ENCODE data around the gene KRT17.
A peak's percentile ranks its signal among the peaks of the same experiment; 100 is the strongest.
"Not testable (repeated sequence)": the region's sequence is repeated elsewhere in the genome, so short reads cannot be mapped to it uniquely, and the experiment has no call there.

KRT17 gene

DNA sequence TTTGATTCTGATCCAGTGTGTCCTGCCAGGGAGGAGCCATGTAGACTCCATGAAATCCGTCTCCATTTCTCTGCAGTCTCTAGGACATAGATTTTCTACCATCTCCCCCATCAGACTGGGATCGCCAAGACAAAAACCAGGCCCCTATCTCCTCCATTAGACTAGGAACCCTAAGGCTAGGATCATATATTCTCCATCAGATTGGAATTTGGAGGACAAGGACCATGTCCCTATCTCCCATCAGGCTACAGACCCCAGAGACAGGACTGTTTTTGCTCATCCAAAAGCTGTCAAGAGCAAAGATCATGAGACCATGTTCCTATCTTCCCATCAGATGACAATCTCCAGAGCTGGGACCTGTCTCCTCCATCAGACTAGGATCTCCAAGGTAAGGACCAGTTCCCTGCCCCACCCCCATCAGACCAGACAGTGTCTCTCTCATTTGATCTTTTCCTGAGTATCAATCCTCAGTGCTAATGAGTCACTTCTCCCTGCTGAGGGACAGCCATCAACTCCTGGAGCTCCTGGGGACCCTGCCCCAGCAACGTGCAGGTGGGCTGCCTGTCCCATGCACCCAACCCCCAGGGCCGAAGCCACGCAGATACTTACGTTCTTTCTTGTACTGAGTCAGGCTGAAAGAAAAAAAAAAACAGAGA is 4.3 kb downstream of the KRT17 start:
- not testable (repeated sequence) for DNase-seq (ENCODE audit: low spot score)

DNA sequence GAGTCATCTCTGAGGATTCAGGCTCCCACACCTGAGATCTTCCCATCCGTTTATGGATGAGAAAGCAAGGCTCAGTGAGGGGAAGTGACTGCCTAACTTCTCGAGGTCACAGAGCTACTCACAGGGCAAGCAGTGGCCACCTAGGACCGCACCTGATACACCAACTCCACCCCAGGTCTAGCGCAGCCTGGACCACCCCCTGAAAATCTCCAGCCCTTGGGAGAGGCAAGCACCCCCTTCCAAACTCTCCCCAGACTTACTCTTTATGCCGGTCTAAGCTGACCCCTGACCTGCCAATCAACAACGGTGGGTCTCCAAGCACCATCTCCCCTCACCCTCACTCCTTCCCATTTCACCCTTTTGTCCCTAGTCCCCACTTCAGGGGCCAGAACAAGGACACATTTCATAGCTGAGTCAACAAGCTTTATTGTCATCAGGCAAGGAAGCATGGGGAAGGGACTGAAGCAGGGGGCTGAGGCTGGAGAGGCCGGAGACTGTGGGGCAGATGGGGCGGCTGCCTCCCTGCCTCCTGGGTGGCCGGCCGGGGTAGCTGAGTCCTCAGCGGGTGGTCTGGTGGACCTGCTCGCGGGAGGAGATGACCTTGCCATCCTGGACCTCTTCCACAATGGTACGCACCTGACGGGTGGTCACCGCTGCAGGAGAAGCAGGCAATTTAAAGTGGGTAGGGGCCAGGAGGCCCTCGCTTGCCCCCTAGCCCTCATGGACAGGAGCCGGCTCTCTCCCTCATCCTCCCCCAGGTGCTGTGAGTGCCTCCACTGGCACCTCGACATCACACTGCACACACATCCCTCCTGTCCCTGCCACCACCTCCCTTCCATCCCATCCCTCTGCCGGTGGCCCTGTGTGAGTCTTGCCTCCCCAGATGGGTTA is 5.1 kb downstream of the KRT17 start:
- DNase-seq (ENCODE audit: low spot score) = peak; percentile 56

DNA sequence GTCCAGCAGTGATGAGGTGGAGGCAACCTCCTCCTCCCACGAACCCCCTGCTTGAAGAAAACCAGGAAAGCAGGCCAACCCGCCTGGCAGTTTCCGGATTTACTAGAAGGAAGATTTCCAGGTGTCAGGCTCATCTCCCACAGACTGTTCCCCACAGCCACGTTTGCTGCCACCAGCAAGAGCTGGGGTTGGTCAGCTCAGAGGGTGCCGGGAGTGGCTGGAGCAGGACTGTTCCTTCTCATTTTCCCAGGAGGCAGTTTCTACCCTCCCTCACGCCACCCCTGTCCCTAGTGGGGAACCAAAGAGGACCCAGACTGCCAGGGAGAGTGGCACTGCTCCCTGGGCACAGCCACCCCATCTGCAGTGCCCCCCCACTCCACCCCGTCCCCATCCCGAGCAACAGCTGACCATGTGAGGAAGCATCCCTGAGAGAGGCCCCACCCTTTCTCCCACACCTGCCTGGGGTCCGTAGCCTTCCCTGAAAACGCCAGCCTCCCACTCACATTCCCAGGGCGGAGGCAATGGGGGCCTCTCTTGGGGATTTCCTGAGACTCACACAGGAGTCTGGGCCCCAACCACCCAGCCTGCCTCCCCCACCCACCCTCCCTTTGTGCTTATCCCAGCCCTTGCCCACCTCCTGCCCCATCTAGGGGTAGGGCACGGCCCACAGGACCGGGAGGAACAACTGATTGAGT is 5.9 kb downstream of the KRT17 start:
- no peak for DNase-seq (ENCODE audit: low spot score)

DNA sequence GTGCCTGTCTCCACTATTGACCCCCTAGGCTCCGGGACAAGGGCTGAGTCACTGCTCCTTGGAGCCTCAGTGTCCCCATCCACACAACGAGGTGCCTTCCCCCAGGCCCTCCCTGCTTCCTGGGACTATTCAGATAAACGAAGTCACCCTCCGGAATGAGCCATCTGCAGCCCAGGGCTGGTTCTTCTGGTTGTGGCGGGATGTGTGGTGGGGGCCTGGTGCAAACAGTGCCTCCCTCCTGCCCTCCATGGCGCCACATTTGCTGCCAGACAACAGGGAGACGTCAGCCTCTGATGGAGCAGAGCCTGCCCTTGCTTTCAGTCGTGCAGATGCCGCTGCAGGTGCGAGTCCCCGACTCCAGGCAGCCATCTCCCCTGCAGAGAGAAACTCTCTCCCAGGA is 6.7 kb downstream of the KRT17 start:
- DNase-seq (ENCODE audit: low spot score) = no peak

DNA sequence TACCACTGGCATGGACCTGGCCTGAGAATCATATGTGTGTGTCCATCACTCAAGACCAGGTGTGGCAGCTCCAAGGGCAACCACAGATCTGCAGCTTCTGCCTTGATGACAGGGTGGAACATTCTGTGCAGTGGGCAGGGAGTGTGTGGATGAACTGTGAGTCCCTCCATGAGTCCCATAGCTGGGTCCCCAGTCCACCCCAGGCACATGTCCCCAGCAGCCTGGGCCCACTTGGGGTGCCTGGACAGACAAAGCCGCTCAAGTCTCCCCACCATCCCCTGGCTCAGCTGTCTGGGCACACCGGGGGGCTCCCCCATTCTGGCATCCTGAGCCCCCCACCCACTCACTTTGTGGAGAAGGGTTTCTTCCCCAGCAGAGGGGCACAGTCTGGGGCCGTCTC is 7.2 kb downstream of the KRT17 start:
- DNase-seq (ENCODE audit: low spot score) = no peak

GRCh38 chr17:41616486-41616885 is 7.9 kb downstream of the KRT17 start:
- not testable (repeated sequence) for DNase-seq (ENCODE audit: low spot score)

- DNase-seq (ENCODE audit: low spot score) = peak; percentile 79
These were observed 8.9 kb downstream of the KRT17 start for GRCh38 chr17:41615454-41615853.

DNA sequence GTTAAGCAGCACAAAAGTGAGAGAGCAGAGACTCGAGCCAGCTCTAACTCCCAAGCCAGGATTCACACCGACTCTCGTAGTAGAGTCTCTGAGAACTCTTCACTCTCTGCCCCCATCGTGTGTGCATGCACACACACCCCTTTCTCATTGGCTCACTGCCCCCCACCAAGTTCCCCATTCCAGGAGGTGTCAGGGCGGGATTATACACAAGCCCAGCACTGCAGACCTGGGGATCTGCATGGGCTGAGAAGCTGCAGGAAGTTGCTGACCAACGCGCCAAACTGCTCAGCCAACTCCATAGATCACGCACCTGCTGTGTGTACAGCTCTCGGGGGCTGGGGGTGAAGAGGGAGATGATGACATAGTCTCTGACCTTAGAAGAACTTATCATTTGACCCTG is 9.6 kb downstream of the KRT17 start:
- not testable (repeated sequence) for DNase-seq (ENCODE audit: low spot score)

DNA sequence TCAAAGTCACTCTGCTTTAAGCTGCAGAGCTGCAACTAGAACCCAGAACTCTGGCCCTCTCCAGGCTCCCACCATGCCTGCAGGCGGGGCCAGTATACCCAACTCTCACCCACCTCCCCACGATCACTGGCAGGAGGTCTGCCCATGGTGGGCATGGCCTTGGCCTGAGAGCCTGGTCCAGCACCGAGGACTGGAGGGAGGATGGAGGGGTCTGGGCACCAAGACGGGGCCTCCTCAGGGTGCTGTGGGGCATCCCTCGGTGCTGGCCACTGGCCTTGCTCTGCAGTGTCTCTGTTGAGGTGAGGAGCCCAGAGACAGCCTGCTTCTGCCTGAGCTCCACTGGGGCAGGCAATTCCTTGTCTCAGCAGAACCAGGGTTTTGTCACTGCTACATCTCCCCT is 10.3 kb downstream of the KRT17 start:
- no peak for DNase-seq (ENCODE audit: low spot score)

DNA sequence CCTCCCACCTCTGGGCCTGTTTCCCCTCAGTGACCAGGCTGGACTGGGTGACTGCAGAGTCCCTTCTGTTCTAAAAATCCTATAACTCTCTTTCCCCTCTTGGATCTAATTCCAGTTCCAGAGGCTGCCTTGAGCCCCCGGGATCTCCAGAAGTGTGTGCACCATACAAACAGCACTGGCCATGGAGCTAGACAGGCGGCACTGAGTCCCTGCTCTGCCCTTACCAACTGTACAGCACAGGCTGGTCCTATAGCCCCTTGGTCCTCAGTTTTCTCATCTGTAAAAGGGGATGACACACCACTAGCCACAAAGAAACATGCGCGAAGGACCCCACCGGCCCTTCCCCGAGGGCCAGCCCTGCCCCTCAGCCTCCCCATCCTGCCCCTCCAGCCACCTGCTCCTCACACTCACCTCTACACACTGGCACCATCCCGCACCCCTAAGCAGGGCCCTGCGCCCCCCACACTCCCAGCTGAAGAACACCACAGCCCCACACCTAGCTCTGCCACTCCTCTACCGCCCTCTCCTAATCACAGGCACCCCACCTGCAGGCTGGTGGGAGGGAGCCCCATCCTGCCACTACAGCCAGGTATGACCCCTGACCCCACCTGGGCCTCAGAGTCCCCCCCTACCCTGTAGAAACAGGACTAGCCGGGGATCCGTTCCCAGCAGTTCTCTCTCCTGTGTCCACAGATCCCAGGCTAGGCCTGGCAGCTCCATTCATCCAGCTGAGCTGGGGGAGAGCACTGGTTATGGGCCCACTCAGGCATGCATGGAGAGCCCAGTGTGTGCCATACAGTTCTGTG is 10.9 kb downstream of the KRT17 start:
- no peak for DNase-seq (ENCODE audit: low spot score)

DNA sequence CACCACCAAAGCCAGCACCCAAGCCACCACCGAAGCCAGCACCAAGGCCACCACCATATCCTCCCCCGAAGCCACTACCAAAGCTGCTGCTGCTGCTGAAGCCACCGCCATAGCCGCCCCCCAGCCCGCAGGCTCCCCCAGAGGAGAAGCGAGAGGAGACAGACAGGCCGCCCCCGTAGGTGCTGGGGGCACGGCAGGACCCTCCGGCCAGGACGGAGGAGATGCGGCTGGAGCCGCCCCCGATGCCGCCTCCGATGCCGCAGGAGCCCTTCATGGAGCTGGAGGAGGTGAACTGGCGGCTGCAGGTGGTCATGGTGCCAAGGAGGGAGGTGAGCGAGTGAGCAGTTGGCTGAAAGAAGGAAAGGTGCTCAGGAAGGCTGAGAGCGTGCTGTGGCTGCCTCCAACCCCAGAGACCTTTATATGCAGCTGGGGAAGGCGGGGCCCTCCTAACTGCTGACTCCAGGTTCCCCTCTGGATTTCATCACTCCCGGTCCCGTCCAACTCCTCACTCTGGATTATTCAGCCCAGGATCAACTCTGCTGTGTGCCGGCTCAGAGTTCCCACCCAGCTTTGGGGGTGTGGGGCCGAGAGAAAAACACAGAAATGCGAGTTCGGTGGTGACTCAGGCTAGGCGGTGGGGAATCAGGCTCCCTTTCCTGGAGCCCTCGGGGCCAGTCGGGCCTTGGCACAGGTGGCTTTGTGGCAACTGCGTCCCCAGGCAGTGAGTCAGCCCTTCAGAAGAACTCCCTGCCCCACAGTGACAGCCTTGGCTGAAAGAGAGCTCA is 11.8 kb downstream of the KRT17 start, which contains the start of gene KRT16:
KRT16 (minus strand) TSS at position 392 of the 785 bp plus-strand sequence; CDS start at position 313, 79 bp downstream.
- DNase-seq (ENCODE audit: low spot score) = peak; percentile 20

DNA sequence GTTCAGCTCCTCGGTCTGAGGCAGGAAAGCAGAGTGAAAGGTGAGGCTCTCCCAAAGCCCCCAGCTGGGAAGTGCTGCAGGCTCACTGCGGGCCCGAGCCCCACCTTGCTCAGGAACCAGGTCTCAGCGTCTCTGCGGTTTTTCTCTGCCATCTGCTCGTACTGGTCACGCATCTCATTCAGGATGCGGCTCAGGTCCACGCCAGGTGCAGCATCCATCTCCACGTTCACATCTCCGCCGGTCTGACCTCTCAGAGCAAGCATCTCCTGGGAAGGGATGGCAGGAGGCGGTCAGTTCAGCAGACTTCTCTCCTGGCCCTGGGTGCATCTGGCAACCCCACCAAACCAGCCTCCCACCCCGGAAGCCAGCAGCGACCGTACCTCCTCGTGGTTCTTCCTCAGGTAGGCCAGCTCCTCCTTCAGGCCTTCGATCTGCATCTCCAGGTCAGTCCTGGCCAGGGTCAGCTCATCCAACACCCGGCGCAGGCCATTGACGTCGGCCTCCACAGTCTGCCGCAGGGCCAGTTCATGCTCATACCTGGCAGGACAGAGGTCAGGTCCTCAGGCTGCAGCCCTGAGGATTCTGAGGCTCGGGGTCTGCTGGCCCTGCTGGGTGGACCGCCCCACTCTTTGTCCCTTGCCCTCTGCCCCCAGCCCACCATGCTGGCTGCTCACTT is 13.3 kb downstream of the KRT17 start:
- no peak for DNase-seq (ENCODE audit: low spot score)

DNA sequence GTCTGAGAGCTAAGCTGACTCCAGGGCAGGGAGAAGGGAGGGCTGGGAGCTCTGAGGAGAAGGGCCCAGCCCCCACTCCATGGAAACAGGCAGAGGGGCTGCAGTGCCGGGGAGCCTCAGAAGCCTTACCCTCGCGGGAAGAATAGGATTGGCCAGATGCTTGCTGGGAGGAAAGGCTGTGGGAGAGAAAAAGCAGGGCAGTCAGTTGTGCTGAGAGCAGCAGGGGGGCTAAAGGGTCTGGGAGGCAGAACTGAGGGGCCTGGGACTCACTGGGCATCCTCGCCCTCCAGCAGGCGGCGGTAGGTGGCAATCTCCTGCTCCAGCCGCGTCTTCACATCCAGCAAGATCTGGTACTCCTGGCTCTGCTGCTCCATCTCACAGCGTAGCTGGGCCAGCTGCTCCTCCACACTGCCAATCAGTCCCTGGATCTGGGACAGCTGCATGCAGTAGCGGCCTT is 14.3 kb downstream of the KRT17 start:
- DNase-seq (ENCODE audit: low spot score) = not testable (repeated sequence)

- not testable (repeated sequence) for DNase-seq (ENCODE audit: low spot score)
These were observed 17.4 kb downstream of the KRT17 start for GRCh38 chr17:41606930-41607329.

- no peak for DNase-seq (ENCODE audit: low spot score)
These were observed 21.9 kb downstream of the KRT17 start for GRCh38 chr17:41602524-41602923.

DNA sequence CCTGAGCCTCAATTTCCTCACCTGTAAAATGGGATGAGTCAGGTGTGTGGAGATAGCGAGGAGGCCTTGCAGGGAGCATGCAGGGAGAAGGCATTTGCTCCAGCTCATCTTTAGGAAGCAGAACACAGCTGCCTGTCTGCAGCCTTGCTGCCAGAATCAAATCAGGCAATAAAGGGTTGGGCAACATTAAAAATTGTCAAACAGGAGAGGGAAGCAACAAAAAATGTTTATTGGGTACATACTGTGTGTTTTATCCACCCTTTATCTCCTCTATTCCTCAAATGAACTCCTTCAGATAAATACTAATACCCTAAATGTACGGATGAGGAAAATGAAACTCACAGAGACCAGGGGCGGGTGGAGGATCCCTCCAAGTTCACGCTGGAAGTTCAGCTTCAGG is 24.1 kb downstream of the KRT17 start:
- DNase-seq (ENCODE audit: low spot score) = no peak

DNA sequence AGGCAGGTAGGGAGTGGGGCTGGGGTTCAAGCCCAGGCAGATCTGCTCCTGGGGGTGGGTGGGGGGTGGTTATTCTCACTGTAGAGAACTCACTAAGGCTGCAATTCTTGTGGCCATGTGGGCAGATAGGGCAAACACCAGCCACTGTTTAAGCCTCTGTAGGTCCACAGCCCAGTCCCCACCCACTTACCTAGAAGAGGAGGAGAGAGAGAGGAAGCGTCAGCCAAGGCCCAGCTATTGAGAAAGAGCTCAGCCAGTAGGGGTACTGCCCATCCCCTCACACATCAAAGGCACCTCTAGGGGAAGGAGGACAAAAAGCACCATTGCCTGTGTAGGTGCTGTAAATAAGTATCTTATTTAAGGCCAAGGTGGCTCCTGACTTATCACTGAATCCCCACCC is 24.7 kb downstream of the KRT17 start:
- DNase-seq (ENCODE audit: low spot score) = no peak

GRCh38 chr17:41595585-41595984 is 28.8 kb downstream of the KRT17 start:
- DNase-seq (ENCODE audit: low spot score) = no peak

DNA sequence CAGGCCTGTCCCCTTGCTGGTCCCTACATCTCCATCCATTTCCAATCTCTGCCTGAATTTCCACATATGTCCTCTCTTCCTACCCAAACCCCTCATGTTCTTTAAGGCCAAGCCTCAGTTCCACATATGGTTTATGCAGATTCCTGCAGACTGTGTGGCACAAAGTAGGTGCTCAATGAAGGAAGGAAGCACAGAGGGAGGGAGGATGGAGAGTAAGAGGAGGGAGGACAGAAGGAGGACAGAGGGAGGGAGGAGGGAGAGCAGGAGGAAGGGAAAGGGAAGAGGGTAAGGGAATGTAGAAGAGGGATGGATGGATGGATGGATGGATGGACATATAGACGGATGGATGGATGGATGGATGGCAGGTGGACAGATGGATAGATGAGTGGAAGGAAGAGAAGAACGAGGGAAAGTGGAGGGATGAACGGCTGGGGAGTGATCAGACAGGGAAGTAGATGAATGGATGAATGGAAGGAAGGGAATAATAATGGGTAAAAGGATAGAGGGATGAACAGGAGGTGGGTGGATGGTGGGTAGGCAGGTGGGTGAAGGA is 29.9 kb downstream of the KRT17 start:
- DNase-seq (ENCODE audit: low spot score) = no peak

Data from kidney tubule cell (primary cell).